ENCODE data around the gene CNPY1. TPM values are rescaled to one million over a fixed set of nuclear protein-coding genes. Genes with fewer than 3 reads are reported as not detected.

CNPY1 gene
- total RNA-seq, 1 experiment from 2014 or later: not detected

DNA sequence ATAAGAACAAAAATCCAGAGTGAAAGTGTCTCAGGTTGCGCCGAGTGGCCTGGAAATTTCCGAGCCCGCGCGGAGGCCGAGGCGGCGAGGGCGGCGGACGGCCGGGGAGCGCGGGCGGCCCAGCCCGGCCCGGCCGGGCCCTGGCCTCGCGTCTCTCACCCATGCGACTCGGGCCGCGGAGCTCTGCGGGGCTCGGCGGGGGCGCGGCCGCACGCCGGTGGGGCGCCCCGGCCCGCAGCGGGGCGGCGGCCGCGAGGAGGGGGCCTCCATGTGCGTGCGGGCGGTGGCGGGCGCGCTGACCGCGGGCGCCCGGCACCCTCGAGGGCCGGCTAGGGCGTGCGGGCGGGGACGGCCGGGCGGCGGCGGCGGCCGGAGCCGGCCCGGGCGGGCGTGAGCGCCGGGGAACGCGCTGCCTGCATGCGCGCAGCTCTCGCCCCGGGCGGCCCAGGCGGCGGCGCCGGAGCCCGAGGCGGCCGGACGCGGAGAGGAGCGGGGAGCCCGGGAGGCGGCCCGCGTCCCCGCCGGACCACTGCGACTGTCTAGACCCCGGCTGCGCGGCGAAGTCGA, 88.7 kb downstream of the CNPY1 start:
- CTCF ChIA-PET: no interaction called here
- H3K27me3 ChIP-seq (ENCODE audit: insufficient read depth, low read depth): peaks cover 72% of the 10 kb centered on the region

GRCh38 chr7:155456738-155457543, 89.4 kb downstream of the CNPY1 start:
- Histone ChIP-seq H3K36me3 (ENCODE audit: low read depth) (no peaks in the 10 kb centered on the region), H3K4me3 (no peak overlapping the region), H3K9me2 (ENCODE audit: insufficient read depth) (no peaks in the 10 kb centered on the region), H3K4me2 (no peak overlapping the region), H4K20me1 (ENCODE audit: insufficient read depth) (no peaks in the 10 kb centered on the region), H2AFZ (no peak overlapping the region), H3K4me1 (replicated peaks; ENCODE audit: insufficient read depth) (no peaks in the 10 kb centered on the region), H3K9me3 (ENCODE audit: insufficient read depth, low read depth) (no peaks in the 10 kb centered on the region), H3K27ac (no peak overlapping the region), H3K79me2 (ENCODE audit: low read depth) (no peaks in the 10 kb centered on the region), H3F3A (ENCODE audit: insufficient read depth, low read depth) (no peaks in the 10 kb centered on the region), H3K27me3 (ENCODE audit: insufficient read depth, low read depth) (peaks cover 71% of the 10 kb centered on the region)
- DNase-seq: no peak
- intact Hi-C loops (cut with micrococcal nuclease; ENCODE audit: unreplicated experiment): no loop called here
- CTCF ChIA-PET: no interaction called here
- BruUV-seq (replicated peaks): no TSS peak
- POLR2A ChIA-PET (ENCODE audit: unreplicated experiment): no interaction called here
- no peak for TF ChIP-seq CTCF (conservative IDR thresholded peaks at IDR 0.05)
- no peak for TF ChIP-seq EZH2 (IDR thresholded peaks at IDR 0.05; ENCODE audit: low read depth)

More for the DNA sequence above, 88.7 kb downstream of the CNPY1 start:
- no peak overlapping the region for H3K4me3 ChIP-seq
- no peak overlapping the region for H3K4me2 ChIP-seq
- intact Hi-C loops (cut with micrococcal nuclease; ENCODE audit: unreplicated experiment): no loop called here
- no peak overlapping the region for H3K27ac ChIP-seq
- H4K20me1 ChIP-seq (ENCODE audit: insufficient read depth): no peaks in the 10 kb centered on the region
- no peaks in the 10 kb centered on the region for H3K4me1 ChIP-seq (replicated peaks; ENCODE audit: insufficient read depth)
- no peak overlapping the region for H2AFZ ChIP-seq
- DNase-seq: no peak
- POLR2A ChIA-PET (ENCODE audit: unreplicated experiment): no interaction called here
- no peak for TF ChIP-seq EZH2 (IDR thresholded peaks at IDR 0.05; ENCODE audit: low read depth)
- no peak for TF ChIP-seq CTCF (conservative IDR thresholded peaks at IDR 0.05)
- BruUV-seq (replicated peaks): no TSS peak
- no peaks in the 10 kb centered on the region for H3K9me3 ChIP-seq (ENCODE audit: insufficient read depth, low read depth)
- no peaks in the 10 kb centered on the region for H3F3A ChIP-seq (ENCODE audit: insufficient read depth, low read depth)
- no peaks in the 10 kb centered on the region for H3K79me2 ChIP-seq (ENCODE audit: low read depth)
- no peaks in the 10 kb centered on the region for H3K9me2 ChIP-seq (ENCODE audit: insufficient read depth)
- no peaks in the 10 kb centered on the region for H3K36me3 ChIP-seq (ENCODE audit: low read depth)

- no peaks in the 10 kb centered on the region for H3K79me2 ChIP-seq (ENCODE audit: low read depth)
- TF ChIP-seq EZH2 (IDR thresholded peaks at IDR 0.05; ENCODE audit: low read depth) (no peak), CTCF (conservative IDR thresholded peaks at IDR 0.05) (no peak)
- no peak overlapping the region for H2AFZ ChIP-seq
- ChIA-PET CTCF (no interaction called here), POLR2A (ENCODE audit: unreplicated experiment) (no interaction called here)
- H3K27ac ChIP-seq: no peak overlapping the region
- peaks cover 71% of the 10 kb centered on the region for H3K27me3 ChIP-seq (ENCODE audit: insufficient read depth, low read depth)
- H3K4me1 ChIP-seq (replicated peaks; ENCODE audit: insufficient read depth): no peaks in the 10 kb centered on the region
- H3K9me3 ChIP-seq (ENCODE audit: insufficient read depth, low read depth): no peaks in the 10 kb centered on the region
- H3F3A ChIP-seq (ENCODE audit: insufficient read depth, low read depth): no peaks in the 10 kb centered on the region
- intact Hi-C loops (cut with micrococcal nuclease; ENCODE audit: unreplicated experiment): no loop called here
- H3K4me2 ChIP-seq: no peak overlapping the region
- no peaks in the 10 kb centered on the region for H3K9me2 ChIP-seq (ENCODE audit: insufficient read depth)
- H3K36me3 ChIP-seq (ENCODE audit: low read depth): no peaks in the 10 kb centered on the region
- H4K20me1 ChIP-seq (ENCODE audit: insufficient read depth): no peaks in the 10 kb centered on the region
- H3K4me3 ChIP-seq: no peak overlapping the region
- no TSS peak for BruUV-seq (replicated peaks)
- no peak for DNase-seq
Measured at GRCh38 chr7:155455776-155456737, 90.3 kb downstream of the CNPY1 start.
